Hepatic stellate cell (primary cell): ENCODE results near the gene SRXN1.

Source experiments
- DNase-seq: peaks from one replicate; pipeline ENCODE4 v3.0.0; 2011; ENCODE audit warnings: low spot score

Gene SRXN1

DNA sequence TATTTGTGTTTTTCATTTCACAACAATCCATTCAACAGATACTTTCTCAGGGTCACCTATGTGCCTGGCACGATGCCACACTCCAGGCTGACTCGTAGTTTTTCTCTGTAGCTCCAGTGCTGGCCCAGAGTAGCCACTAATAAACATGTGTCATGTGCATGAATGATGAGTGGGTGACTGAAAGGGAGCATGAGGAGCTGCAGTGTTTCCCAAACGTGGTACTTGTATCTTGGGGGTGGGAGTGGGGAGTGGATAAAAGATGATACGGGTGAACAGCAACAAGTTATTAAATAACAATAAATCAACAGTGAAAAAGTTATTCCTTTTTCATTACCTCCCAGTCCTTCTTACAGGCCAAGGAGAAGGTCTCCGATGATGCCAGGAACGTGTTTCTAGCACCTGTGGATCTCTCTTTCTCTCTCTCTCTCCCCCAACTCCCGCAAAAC is 17.1 kb downstream of the SRXN1 start:
- no peak for DNase-seq

DNA sequence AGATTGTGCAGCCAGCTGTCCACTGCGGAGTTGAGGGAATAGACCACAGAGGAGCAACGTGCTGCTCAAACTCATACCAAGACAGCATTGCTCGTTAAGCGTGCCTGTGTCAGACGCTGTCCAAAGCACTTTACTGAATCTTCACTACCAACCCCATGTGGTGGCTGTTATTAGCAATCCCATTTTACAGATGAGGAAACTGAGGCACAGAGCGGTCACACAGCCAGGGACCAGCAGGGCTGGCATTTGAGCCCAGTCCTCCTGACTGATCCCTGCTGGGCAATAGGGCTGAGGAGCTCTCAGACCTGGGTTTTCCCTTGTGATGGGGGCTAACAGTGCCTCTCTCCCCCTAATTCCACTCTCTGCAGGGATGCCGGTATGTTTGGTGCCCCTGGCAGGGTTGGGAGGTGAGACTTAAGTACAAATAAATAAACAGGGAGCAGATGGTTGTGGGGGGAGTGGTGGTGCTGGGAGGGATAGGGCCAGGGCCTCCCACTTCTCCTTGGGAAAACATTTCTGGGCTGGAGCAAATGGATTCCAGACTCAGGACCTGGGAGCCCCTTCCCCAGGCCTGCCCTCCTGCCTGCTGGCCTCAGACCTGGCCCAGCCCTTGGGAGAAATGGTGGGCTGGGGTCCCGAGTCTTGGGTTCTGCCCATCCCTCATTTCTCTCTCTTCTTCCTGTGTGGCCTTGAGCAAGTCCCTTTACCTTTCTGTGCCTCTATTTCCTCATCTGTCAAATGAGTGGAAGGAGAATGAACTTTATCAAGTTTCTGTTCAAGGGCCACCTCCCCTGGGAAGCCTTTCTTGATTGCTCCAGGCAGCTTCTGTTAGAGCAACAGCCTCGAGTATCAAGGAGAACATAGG is 17.7 kb downstream of the SRXN1 start:
- no peak for DNase-seq

DNA sequence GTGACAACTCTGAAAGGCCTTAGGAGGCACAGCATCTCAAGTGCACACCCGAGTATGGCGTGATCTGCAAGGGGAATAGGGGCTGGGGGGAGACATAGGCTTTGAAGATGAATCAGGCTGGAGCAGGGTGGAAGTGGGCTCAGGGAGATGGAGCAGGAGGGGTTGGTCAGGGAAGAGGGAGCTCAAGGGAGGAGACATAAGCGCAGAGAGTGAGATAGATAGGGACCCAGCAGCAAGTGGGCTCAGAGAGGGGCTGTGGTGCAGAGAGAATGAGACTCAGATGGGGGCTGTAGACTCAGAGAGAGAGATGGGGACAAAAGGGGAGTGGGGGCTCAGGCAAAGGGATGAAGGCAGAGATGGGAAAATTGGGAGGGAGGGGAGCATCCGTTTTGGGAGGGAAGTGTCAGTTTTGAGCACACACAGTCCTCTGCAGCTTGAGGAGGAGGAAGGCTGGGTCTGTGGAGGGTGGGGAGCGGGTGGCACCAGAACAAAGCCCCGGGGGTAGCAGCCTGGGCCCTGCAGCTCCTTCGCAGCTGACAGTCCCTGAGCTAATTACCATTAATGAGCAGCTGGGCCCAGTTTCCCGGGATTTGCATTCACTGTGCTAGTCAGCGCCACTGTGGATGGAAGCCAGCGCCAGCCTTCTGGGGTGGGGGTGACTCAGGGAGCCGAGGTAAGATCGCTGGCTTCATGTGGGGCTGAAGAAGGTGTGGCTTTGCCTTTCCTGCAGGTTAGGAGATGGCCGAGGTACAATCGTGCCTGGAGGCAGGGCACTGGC is 18.7 kb downstream of the SRXN1 start:
- no peak for DNase-seq

DNA sequence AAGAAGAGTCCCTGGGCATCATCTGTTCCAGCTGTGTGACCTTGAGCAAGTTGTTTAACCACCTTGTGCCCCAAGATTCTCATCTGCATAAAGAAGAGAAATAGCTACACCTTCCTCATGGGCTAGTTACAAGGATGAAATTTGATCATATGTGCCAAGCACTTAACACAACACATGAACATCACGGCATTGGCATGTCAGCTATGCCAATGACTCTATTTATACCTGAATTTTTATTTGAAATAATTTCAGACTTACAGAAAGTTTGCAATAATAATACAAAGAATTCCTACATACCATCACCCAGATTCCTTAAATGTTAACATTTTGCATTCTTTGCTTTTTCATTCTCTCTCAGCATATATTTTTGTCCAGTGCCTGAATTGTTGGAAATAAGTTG is 21.9 kb downstream of the SRXN1 start:
- DNase-seq, result no peak

DNA sequence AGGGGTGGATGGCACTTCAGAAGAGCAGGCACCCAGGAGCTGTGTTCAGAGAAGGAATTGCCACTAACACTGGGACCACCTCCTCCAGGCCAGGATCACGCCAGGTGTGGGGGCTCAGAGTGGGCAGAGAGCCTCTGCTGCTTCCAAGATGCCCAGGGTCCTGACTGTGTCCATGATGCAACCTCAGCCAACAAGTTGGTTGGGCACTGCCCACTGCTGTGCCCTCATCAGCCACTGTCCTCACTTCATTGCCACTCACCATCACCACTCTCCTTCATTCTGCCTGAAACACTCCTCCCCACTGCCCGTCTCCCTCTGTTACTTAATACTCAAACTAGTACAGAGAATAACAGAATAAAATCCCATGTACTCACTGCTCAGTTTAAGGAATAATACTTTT is 26.4 kb downstream of the SRXN1 start:
- DNase-seq, result no peak

DNA sequence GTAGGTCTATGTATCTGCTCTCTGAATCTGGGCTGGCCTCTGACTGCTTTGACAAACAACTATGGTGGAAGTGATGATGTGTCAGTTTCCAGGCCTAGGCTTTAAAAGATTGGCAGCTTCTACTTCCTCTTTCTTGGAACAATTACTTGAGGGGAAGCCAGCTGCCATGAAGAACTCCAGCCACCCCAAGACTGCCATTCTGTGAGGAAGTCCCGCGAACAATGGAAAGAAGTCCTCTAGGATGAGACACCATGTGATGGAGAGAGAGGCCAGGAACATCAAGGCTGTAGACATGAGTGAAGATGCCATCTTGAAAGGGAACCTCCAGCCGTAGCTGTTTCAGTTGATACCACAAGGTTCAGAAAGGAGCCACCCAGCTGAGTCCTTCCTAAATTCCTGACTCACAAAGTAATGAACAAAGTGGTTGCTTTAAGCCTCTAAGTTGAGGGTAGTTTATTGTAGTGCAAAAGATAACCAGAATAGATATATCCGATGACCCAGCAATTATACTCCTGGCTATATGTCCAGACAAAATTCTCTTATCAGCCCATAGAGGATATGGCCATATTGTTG is 27.6 kb downstream of the SRXN1 start:
- DNase-seq, result no peak

DNA sequence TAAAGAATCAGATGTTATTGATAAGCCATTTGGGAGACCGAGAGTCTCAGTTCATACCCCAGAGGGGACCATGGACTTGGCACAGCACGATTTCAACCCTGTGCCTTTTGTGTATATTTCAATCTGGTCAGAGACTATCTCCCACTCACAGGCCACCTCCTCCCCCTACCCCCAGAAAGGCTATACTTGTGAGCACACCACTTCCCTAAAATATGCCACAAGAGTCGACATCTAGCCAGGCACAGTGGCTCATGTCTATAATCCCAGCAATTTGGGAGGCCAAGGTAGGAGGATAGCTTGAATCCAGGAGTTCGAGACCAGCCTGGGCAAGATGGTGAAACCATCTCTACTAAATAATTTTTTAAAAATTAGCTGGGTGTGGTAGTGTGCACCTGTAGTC is 29.3 kb downstream of the SRXN1 start:
- DNase-seq, result no peak

DNA sequence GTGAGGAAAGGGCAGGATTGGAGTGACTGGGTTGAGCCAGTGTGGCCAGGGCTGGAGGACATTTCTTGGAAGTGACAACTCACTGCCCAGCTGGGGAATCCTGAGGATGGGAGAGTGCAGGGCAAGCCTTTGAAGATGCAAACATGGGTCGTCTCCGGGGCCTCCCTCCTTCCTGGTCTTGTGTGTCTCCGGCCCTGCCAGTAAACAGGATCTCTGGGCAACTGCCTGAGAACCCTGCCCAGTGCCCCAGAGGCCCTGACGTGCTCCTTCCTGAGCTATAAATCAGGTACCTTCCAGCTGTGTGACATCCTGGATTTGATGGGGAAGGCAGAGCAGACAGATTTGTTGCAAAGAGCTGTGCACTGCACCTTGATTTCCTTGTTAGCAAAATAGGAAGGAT is 30.0 kb downstream of the SRXN1 start:
- no peak for DNase-seq

DNA sequence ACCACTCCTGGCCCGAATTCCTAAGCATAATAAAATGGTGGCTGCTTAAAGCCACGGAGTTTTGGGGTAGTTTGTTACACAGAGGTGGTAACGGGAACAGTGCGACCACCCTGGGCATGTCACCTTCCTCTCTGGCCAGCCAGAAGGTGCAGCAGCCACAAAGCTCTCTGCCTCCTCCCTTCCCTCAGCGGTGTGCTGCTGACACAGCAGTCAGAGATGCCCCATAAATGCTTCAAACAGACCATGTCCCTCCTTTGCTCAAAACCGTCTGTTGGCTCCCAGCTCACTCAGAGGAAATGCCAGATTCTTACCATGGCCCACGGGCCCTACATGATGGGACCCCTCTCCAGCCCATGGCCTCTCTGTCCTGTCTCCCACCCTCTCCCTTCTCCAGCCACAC is 30.8 kb downstream of the SRXN1 start:
- DNase-seq, result no peak

DNA sequence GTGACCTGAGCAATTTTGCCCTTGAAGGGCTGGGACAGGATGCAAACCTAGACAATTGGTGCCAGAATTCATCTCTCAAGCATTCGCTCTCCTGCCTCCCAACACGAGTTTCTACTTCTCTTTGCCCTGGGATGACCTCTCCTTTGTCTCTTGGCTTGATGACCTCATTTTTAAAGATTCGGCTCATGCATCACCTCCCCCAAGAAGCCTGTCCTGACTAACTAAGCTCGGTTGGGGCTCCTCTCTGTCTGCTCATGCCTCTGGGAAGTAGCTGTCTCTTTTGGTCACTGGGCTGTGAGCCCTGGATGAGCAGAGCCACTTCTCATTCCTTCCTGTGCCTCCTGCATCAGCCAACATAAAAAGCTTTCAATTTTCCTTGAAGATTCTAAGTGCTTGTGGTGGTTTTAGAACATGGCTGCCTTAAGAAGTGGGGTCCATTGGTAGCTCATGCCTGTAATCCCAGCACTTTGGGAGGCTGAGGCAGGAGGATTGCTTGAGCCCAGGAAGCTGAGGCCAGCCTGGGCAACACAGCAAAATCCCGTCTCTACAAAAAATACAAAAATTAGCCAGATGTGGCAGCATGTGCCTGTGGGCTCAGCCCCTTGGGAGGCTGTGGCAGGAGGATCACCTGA is 31.8 kb downstream of the SRXN1 start:
- no peak for DNase-seq

DNA sequence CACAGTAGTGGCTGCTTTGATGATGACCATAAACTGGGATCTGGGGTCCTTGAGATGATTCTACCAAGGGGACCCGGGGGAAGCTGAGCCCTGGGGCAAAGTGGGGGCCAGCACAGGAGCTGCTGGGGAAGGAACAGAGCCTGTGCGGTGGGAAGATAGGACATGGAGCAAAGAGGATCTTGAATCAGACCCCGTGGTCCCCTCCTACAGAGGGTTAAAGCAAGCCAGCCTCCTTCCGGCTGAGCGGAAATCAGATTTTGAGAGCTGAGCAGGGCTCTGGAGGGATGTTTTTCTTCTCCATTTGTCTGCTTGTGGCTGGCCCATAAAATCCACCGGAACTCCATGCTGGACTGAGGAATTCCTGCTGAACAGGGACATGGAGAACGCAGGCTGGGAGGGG is 32.8 kb downstream of the SRXN1 start:
- no peak for DNase-seq

DNA sequence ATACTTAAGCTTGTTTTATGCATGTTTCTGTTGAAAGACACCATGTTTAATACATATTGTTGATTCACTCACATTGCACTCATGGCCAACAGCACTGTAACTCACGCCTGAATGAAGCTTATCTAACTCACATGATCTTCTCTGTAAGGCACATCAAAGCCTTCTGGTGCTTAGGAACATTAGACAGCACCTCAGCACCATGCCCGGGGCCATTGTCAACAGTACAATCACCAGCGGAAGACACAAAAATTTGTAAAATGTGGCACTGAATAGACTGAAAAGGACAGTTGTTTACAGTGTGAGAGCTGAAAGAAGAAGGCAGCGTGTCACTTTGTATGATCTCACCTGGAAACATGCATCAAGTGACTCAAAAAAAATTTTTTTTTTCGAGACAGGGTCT is 34.0 kb downstream of the SRXN1 start:
- no peak for DNase-seq

DNA sequence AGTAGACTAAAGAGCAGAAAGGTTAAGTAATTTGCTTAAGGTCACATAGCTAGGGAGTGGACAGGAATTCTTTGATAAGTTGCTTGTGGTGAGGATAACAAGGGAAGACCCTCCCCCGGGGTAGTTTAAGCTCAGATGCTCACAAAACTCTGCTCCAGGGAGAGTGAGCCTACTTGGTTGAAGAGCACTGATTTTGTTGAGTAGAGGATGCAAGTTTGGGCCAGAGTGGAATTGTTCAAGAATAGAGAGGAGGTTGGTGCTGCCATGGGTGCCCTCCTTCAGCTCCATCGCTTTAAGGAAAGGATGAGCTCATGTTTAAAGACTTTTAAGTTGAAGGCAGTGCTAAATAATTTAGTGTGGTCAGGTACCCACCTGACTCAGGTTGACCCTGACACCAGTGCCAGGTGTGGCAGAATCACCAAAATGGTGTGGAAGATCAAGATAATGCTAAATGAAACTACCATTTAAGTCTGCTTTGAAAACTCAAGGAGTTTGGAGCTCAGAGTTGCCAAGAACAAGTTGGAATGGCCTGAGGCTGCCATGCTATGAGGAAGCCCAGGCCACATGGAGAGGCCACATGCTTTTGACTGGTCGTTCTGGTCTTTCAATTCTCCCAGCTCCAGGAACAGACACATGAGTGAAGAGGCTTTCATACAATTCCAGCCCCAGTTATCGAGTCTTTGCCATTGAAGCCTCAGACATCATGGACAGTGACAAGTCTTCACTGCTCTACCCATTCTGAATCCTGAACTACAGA is 34.9 kb downstream of the SRXN1 start:
- DNase-seq, result no peak

DNA sequence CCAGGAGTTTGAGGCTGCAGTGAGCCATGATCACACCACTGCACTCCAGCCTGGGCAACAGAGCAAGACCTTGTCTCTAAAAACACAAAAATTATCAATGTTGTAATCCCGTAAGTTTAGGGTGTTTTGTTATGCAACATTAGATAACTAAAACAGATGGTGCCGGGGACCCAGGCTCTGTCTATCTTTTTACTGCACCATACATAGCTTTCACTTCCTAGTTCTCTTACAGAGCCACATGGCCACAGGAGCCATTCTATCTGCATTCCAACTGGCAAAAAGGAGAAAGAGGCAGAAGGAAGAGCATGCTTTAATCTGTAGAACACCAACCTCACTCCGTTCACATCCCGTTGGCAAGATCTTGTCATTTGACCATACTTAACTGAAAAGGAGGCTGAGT is 37.5 kb downstream of the SRXN1 start:
- DNase-seq, result no peak

DNA sequence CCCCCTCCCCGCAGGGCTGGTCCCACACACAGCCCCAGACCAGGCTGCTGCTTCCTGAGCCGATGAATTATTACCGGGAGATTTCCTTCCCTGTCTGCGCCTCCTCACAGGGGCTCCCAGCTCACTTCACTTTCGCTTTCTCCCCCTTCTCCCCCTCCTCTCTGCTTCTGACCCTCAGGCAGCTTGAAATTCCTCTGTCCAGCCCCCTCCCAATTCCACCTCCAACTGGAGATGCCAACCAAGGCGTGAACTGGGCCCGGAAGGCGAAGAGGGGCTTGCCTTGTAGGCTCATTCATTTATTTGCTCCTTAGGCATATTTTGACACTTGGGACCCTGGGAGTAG is 41.2 kb downstream of the SRXN1 start:
- DNase-seq, result no peak

DNA sequence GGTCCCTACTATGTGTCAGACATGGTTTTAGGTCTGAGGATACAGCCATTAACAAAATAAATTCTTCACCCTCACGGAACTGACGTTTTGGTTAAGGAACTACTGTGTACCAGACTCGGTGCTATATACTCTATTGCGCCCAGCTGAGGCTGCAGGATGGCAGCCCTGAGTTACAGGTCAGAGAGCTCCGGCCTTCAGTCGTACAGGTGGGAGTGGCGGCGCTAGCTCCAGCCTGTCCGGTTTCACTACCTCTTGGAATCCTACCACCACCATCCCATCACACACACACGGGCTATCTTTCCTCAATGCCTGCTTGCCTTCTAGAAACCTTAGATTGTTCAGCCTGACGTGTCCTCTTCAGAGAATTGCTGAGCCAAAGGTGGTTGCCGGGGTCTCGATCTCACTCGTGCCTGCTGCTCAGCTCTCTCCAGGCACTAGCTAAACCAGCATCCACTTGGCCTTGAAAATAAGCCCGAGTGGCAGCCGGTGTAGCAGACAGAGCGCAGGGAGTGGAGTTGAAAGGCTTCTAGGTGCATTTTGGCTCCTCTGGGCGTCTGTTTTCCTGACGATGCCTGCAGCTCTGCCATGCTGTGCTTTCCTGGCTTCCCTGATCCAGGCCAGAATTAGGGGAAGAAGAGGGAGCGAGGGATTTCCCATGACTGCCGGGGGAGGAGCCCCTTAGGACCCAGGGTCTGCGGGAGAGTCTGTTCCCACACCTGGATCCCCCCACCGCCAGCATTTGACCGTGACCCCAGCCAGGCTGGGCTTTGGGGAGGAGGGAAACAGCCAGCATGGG is 41.8 kb downstream of the SRXN1 start:
- DNase-seq, result no peak

DNA sequence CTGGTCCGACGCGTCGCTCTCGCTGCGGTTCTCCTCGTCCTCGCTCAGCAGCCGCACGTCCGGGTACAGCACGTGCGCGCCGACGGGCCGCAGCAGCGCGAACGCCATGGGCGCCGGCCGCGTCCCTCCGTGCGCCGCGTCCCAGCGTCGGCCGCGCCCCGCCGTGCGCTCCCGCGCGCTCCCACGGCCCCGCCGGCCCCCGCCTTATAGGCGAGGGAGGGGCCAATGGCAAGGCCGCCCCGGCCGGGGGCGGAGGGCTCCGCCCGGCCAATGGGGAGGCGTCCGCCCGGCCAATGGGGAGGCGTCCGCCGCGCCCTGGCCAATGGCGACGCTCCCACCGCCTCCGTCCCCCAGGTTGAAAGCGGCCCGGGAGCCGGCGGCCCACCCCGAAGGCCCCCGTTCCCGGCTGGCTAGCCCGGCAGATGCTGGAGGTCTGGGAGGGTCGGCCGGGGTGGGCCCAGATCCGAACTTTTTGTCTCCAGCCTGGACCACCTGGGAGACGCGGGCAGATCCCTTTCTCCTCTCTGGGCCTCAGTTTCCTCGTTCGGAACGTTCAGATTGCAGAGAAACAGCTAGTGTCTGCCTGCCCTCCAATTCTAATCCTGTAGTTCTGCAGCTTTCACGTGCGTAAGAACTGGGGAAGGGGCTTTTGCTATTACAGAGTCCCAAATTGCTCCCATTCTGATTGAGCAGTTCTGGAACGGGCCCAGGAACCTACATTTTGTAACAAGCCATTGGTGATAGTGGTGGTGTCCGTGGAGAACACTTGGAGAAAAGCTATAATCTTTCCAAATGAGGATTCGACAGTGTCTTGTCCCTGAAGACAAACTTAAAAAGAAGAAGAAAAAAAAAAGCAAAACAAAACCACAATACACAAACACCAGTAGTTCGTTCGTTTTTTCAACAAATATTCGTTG is 42.6 kb downstream of the SRXN1 start, which contains the start of gene TCF15:
Gene TCF15 (minus strand): TSS at position 180 of the 917 bp plus-strand sequence. CDS start 72 bp downstream, at position 108.
- no peak for DNase-seq

DNA sequence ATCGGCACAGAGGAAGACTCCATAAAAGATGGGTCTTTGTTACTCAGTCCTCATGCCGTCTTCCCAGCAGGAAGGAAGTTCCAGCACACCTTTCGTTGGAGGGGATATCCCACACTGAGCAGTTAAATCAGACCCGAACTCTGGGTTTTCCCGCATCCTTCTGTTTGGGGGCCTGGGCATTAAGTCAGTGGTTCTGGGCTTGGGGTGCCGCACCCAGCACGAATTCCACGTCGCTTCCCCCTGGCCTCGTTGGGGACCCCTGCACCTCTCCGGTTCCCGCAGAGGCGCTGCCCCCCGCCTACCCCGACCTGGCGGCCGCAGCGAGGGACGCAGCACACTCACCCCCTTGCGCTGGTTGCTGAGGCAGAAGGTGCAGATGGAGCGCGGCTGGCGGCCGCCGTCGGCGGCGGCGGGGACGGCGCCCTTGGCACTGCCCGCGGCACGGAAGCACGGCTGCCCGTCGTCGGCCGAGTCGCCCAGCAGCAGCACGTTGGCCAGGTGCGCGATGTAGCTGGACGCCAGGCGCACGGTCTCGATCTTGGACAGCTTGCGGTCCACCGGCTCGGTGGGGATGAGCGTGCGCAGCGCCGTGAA is 43.5 kb downstream of the SRXN1 start:
- DNase-seq, result no peak

DNA sequence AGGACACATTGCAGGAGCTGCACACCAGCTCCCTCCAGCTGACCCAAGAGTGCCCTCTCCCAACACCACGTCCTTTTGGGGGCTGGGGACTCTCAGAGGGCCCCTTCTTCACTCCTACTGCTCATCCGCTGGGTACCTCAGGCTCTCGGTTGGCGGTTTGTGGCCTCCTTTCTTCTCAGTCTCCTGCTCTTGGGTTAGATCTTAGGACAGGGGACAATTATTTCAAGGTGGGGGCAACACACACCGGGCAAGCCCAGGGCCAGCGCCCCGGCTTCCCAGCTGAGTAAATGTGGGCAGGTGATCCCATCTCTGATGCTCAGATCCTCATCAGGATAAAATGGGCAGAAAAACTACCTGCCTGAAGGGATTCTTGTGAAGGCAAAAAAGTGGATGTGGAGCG is 44.0 kb downstream of the SRXN1 start:
- DNase-seq, result no peak

DNA sequence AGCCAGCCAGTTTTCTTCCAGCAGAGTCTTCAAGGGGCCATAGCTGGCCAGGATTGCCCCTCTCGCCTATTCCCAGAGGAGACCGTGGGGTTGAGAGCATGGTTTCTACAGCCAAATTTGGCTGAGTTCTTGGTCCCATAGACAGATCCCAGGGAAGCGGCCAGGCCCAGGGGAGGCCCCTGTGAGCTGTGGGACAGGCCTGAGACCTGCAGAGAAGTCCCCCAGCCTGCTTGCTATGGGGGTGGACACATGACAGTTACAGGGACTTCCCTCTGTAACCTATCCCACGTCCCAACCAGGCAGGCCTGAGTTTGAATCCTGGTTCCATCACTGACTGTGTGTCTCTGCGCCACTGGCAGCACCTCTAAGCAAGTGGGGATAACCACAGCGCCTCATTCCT is 45.5 kb downstream of the SRXN1 start:
- no peak for DNase-seq
